GM19193 (cell line): Measurements from ENCODE around the gene NAT8L.

ENCODE experiments used
- POLR2A ChIP-seq: IDR thresholded peaks from 4 replicates; pipeline ENCODE4 v1.6.1; 2011; ENCODE audit not compliant: insufficient read depth, insufficient read length; ENCODE audit errors: extremely low read depth

The NAT8L gene

DNA sequence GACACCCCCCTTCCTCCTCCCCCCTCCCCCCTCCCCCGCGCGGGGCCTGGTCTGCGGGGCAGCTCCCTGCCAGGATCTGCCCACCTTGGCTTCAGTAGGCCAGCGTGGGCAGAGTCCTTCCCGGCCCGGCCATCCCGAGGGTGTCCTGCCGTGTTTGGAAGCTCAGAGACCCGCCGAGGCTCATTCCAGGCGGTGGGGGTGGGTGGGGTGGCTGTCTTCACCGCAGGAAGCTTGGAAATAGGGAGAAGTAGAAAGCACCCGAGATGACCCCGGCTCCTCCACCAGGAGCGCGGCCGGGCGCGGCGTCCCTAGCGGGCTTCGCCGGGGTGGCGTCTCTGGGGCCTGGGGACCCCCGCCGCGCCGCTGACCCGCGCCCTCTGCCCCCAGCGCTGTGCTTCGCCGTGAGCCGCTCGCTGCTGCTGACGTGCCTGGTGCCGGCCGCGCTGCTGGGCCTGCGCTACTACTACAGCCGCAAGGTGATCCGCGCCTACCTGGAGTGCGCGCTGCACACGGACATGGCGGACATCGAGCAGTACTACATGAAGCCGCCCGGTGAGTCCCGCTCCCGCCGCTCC, 1.6 kb downstream of the NAT8L start:
- TF ChIP-seq POLR2A = no peak

DNA sequence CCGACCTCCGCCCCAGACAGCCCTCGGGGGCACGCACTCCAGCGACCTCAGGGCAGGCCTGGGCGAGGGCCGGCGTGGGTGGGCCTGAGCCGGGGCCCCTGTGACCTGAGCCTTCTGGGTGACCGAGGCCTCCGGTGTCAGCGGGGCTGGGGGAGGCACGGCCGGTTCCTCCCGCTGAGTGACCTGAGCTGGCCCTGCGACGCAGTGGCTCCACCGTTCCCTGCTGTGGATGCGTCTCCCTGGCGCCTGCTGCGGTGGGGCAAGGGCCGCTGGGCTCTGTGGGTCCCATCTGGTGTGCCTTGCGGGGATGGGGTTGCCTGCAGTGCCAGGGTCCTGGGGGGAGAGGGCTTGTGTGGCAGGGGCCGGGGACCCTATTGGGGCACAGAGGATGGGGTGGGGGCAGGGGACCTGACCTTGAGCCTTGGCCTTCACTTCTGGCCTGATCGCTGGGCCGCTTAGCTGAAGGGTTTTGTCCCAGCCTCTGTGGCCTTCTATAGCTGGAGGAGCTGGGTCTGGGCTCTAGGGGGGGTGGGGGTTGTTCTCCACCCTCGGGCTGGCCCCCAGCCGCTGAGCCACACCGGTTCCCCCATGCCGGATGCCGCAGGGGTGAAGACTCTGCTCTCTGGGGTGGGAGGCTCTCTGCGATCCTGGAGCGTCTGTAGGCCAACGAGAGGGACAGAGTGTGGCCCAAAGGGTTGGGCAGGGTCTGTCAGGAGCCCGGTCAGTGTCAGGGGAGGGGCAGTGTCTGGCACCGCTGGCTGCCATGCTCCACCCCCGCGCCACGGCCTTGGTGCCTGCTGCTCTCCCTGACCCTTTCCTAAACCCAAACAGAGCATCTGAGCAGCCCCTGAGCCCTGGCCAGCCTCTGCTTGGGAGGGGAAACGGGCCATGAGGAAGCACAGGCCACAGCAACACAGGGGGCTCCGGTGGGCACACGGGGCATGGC, 2.3 kb downstream of the NAT8L start:
- TF ChIP-seq POLR2A = no peak

DNA sequence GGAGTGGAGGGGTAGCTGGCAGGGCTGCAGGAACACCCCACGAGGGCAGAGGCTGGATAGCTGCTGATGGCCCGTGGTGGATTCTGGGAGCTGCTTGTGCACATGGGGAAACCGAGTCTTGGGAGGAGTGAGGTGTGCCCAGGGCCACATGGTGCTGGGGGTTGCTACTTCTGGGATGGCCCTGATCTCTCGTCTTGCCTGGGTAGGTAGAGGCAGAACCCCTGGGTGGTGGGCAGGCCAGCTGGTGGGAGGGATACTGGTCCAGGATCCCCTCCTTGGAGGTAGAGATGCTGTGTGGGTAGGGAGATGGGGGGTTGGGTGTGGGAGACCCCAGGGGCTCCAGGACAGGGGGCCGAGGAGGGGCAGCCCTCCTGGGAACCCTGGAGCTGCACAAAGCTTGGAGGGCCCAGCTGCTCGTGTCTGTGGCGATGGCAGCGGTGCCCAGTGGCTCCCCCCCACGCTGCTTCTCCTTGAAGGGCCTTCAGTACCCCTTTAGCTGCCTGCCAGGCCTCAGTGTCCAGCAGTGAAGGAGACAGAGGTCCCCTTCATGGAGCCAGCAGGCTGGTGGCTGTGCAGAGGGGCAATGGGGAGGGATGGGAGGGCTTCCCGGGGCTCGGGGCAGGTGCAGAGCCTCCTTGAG, 3.2 kb downstream of the NAT8L start:
- no peak for TF ChIP-seq POLR2A

DNA sequence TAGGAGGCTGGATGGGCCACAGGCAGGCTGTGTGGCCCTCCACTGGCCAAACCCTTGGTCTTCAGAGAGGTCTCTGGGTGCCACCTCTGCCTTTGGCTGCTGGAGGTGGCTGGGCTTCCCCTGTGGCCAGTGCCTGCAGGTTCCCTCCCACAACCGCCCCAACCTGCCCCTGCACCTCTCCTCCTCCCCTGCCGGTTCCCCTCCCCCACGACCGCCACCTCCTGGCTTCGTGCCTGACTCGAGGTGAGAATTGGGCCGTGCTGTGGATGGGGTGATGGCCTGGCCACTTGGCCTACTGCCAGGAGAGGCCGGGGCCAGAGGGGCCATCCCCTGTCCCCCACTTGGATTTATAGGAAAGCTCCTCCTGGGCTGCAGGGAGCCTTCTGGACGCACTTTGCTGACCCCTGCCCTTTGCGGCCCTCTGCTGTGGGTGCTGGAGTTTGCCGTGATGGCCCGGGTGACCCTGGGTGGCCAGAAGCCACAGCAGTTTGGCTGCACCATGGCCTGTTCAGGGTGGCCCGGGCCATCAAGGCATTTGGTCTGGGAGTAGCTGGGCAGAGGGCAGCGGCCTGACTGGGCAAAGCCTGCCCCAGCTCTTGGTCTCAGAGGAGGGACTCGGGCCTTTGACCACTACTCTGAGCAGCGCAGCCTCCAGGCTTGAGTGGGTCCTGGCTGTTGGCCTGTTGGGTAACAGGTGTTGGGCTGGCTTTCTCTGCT, 3.8 kb downstream of the NAT8L start:
- TF ChIP-seq POLR2A = no peak

DNA sequence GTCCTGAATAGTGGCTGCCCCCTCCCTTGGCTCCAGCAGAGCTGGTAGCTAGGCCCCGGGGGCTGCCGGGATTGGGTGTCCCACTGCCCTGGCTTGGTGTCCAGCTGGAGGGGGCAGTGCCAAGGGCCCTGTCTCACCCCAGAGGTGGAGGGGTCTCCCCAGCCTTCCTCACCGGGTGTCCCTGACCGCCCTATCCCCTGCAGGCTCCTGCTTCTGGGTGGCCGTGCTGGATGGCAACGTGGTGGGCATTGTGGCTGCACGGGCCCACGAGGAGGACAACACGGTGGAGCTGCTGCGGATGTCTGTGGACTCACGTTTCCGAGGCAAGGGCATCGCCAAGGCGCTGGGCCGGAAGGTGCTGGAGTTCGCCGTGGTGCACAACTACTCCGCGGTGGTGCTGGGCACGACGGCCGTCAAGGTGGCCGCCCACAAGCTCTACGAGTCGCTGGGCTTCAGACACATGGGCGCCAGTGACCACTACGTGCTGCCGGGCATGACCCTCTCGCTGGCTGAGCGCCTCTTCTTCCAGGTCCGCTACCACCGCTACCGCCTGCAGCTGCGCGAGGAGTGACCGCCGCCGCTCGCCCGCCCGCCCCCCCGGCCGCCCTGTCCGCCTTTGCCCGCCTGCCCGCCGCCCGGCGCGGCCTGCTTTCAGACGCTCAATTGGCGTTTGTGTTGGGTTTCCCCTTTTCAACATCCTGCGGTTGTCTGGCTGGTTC, 4.6 kb downstream of the NAT8L start:
- no peak for TF ChIP-seq POLR2A

DNA sequence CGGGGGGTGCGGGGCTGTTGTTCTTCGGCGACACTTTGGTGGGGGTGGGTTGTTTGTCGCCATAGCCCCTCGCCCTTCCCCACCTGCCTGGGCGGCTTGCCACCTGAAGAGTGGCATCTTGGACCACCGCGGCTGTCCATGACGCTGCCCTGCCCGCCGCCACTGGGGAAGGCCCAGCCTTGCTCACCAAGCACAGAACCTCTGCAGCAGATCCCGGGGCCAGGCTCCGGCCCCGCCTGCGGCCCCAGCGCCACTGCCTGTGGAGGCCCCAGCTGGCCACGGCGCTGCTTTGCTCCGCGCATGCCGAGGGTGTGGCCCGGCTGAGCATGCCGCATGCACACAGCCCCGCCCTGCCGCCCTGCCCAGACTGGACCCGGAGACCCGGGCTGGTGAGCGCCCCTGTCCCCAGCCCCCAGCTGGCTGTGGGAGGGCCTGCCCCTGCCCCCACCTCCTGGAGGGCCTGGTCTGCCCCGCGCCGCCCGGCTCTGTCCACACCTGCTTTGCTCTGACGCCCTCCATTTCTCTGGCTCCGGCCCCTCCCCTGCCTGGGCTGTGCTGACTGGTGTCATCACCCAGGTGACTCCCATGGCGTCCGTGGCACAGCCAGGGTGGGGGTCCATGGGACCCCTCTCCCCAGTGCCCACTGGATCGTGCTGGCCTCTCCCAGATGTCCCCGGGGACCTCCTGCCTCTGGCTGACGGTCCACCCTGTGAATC, 5.3 kb downstream of the NAT8L start:
- no peak for TF ChIP-seq POLR2A

DNA sequence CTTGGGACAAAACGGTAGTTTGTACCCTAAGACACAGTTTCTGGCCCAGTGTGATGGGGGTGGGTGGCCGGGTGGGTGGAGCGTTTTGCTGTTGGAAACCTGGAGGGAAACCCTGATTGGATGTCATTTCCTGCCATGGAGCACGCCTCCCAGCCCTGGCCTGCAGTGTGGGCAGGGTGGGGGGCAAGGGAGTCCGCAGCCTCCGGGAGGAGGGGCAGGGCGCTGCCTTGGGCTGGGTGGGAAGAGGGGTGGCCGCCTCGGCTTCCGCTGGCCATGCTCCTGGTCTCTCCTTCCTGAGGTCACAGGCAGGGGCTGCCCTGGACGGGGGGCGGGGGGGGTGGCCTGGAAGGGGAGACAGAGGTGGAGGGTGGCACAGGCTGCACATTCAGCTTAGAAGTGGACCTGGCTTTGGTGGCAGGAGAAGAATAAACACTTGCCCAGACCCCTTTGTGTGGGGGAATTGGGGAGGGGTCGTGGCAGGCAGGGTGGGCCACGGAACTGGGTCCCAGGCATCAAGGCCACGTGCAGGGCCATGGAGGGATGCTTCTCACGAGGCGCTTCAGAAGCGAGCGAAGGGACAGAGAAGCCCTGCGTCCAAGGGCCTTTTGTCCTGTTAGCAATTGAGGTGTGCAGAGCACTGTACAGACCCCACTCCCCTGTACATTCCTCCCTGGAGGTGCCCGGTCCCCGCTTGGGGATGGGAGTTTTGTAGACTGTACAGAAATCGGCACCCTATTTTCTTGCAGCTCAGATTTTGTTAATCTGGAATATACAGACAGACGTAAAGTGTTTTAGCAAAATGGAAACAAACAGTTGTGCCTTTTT, 6.2 kb downstream of the NAT8L start:
- no peak for TF ChIP-seq POLR2A

DNA sequence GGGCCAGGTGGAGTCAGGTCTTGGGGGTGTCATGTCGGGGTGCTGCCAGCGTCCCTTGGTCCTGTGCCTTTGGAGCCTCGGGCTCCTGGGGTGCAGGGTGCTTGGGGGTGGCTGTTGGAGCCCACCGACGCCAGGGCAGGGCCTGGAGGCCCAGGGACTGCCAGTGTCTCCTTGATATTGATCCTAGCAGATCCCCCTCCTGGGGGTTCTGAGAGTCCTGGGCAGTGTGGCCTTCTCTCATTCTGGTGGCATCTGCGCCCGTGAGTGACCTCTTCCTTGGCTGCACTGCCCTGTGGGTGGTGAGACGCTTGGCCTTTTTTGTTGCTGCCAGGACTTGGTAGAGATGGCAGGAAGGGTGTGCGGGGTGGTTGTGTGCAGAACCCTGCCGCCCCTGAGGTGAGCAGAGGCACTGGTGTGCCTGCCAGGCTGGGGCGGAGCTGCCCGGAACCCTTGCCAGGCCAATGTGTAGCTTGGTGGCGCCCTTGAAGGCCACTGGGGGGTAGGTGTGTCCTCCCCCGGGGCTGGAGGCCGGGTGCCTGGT, 7.0 kb downstream of the NAT8L start:
- TF ChIP-seq POLR2A = no peak

DNA sequence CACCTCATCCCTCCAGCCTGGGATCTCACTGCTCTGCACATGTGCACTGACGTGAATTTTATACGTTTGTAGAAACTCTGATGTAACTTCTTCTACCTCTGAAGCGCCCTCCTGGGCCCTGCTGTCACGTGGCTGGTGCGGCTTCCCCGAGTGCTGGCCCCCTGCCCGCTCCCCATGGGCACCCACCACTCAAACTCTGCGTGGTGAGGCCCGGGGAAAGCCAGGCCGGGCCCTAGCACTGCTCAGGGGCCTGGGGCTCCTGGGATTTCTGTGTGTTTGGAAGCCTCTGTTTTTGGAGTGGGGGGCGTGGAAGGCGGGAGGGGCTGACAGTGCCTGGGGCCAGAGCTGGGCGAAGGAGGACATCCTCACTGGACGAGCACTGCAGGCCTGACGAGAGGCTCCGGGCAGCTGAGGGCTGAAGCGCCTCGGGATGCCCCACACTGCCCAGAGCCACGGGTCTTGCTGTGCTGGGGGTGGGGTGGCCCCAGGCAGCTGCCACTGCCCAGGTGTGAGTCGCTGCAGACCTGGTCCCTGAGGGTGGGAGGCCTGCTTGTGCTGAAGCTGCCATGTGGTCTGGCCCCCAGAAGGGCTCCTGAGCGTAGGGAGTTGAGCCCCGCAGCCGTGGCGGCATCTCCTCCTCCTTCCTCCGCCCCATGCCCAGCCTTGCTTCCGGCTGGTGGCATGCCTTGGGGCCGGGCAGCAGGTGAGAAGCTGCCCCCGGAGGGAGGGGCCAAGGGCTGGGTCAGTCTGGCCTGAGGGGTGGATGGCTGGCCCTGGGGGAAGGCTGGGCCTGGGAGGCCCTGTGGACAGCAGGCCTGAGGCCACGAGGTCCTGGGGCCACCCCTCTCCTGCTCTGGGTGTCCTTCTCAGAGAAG, 7.7 kb downstream of the NAT8L start:
- no peak for TF ChIP-seq POLR2A

DNA sequence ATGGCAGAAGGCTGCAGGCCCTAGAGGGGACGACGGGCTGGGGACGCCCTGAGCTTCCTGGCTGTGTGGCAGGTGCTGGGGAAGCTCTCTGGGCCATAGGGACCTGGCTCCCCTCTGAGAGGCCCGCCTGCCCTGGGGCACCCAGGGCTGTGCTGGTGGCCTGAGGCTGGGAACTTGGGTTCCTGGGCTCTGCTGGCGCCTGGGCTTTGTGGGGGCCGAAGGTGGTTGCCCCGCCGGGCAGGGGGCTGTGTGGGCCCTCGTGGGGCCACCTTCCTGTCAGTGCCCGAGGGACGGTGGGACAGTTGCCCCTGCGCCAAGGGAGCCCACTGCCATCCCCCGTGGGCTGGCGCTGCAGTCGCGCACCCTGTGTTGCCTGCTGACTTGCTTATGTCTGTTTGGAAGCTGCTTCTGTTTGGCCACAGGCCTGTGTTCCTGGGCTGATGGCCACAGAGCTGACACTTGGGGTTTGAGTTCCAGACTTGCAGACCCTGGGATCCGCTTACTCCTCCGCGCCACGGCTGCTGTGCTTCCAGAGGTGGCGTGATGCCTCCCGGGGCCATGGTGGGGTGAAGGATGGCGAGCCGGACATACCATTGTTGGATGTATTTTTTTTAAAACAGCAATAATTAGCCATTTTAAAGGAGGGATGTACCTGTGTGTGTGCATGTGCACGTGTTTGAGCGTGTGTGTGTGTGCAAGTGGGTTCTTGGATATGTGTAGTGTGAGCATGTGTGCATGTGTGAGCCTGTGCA, 8.5 kb downstream of the NAT8L start:
- TF ChIP-seq POLR2A = no peak

DNA sequence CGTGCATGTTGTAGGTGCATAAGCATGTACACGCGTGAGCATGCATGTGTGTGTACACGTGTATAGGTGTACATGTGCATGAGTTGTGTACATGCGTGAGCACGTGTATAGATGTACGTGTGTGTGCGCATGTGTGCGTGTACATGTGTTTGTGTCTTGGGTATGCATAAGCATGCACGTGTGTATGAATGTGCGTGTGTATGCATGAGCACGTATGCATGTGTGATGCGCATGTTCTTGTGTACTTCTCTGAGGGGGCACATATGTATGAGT, 9.0 kb downstream of the NAT8L start:
- no peak for TF ChIP-seq POLR2A
